Hair follicle dermal papilla cell (primary cell): ENCODE results near the gene GSE1. TPM values are rescaled to one million over a fixed set of nuclear protein-coding genes. Genes with fewer than 3 reads are reported as not detected.

Experiments
- small RNA-seq: library from RNA; depleted of rRNA; stranded (forward); fragments of <200 nt; gene quantifications from one replicate; pipeline ENCODE3, GENCODE V24; 2012
- total RNA-seq: library from RNA; depleted of rRNA; stranded (reverse); fragments of >200 nt; gene quantifications from 2 replicates; pipeline ENCODE4 v1.2.3, GENCODE V29; 2012

The GSE1 gene
- total RNA-seq: 59.7 and 97.5 TPM in 2 replicates

GRCh38 chr16:85612801-85613603 is at the start of gene GSE1:
Gene GSE1, plus strand, starts transcription at chr16:85613322. Its CDS starts 70 bp downstream, at chr16:85613392.

GRCh38 chr16:85688586-85689284 is 75.6 kb downstream of the GSE1 start, which contains the start of gene GINS2:
Gene GINS2, minus strand, starts transcription at chr16:85688954. Its CDS starts 56 bp downstream, at chr16:85688898.

Small RNAs within 50 kb of the gene (small RNA-seq; reads per million reads assigned to genes)
- not detected for gene RN7SL381P

Other genes with a start within 250 kb of the GSE1 start
- gene GINS2, start 75.6 kb downstream of the GSE1 start, total RNA-seq: 0.61 and 0.81 TPM in 2 replicates
- 2.1 and 2.3 TPM in 2 replicates for gene C16orf74, start 137.8 kb downstream of the GSE1 start, total RNA-seq
- gene EMC8, start 186.2 kb downstream of the GSE1 start, total RNA-seq: 26.0 and 26.6 TPM in 2 replicates
- 208 and 301 TPM in 2 replicates for gene COX4I1, start 186.4 kb downstream of the GSE1 start, total RNA-seq